GM19351 (cell line): ENCODE results near the gene TNN.
"Not testable (repeated sequence)": the region's sequence is repeated elsewhere in the genome, so short reads cannot be mapped to it uniquely, and the experiment has no call there.

Experiments used
- ATAC-seq: cut with Tn5 transposase; IDR thresholded peaks from one replicate; pipeline ENCODE4 v1.9.1; 2021; ENCODE audit warnings: mild to moderate bottlenecking, moderate library complexity; ENCODE audit not compliant: unreplicated experiment

Gene TNN

GRCh38 chr1:175108331-175108820 is 40.7 kb downstream of the TNN start:
- ATAC-seq: not testable (repeated sequence)

GRCh38 chr1:175114996-175115395 is 47.4 kb downstream of the TNN start:
- ATAC-seq: no peak

GRCh38 chr1:175116210-175116798 is 48.7 kb downstream of the TNN start:
- no peak for ATAC-seq

- ATAC-seq: no peak
Measured at GRCh38 chr1:175116903-175117302, 49.3 kb downstream of the TNN start.

GRCh38 chr1:175118375-175119367 is 51.0 kb downstream of the TNN start:
- no peak for ATAC-seq

GRCh38 chr1:175120511-175120910 is 52.9 kb downstream of the TNN start:
- ATAC-seq: no peak

- no peak for ATAC-seq
Measured at GRCh38 chr1:175124861-175125260, 57.2 kb downstream of the TNN start.

GRCh38 chr1:175126347-175126746 is 58.7 kb downstream of the TNN start:
- no peak for ATAC-seq

- no peak for ATAC-seq
Measured at GRCh38 chr1:175127565-175127964, 59.9 kb downstream of the TNN start.

GRCh38 chr1:175128523-175128922 is 60.9 kb downstream of the TNN start:
- ATAC-seq: no peak

- no peak for ATAC-seq
Measured at GRCh38 chr1:175129182-175129581, 61.5 kb downstream of the TNN start.

- ATAC-seq: no peak
Measured at GRCh38 chr1:175129644-175129996, 62.0 kb downstream of the TNN start.

- ATAC-seq: no peak
Measured at GRCh38 chr1:175129997-175130648, 62.5 kb downstream of the TNN start.

GRCh38 chr1:175130649-175131045 is 63.0 kb downstream of the TNN start:
- no peak for ATAC-seq

- no peak for ATAC-seq
Measured at GRCh38 chr1:175131095-175131494, 63.5 kb downstream of the TNN start.

GRCh38 chr1:175132436-175132835 is 64.8 kb downstream of the TNN start:
- ATAC-seq: no peak

- peak; percentile 82 for ATAC-seq
Measured at GRCh38 chr1:175133673-175134435, 66.2 kb downstream of the TNN start.

- ATAC-seq: peak; percentile 44
Measured at GRCh38 chr1:175134500-175134899, 66.9 kb downstream of the TNN start.

- no peak for ATAC-seq
Measured at GRCh38 chr1:175136246-175136645, 68.6 kb downstream of the TNN start.

GRCh38 chr1:175137369-175137768 is 69.7 kb downstream of the TNN start:
- ATAC-seq: no peak

GRCh38 chr1:175138579-175138978 is 70.9 kb downstream of the TNN start:
- no peak for ATAC-seq
